ENCODE measurements around the gene SERPINB2.

The SERPINB2 gene, protein sequence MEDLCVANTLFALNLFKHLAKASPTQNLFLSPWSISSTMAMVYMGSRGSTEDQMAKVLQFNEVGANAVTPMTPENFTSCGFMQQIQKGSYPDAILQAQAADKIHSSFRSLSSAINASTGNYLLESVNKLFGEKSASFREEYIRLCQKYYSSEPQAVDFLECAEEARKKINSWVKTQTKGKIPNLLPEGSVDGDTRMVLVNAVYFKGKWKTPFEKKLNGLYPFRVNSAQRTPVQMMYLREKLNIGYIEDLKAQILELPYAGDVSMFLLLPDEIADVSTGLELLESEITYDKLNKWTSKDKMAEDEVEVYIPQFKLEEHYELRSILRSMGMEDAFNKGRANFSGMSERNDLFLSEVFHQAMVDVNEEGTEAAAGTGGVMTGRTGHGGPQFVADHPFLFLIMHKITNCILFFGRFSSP

DNA sequence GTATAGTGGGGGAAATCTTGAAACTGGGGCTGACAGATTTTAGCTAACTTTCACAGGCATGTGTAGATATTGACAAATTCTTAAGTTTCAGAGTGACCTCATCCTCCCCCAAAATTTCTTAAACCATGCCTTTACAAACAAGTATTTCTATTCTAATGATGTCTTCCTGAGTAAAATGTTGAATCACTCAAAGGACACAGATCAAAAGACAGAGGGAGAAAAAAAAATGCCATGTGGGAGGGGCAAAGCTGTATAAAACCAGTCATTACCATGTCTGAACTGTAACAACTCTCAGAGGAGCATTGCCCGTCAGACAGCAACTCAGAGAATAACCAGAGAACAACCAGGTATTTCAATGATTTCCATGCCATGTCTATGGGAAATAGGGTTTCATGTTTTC, at the start of gene SERPINB2:
Gene SERPINB2 (plus strand): TSS at position 282 of the 400 bp plus-strand sequence. CDS start 3,740 bp downstream, outside the sequence.
- FAIRE-seq (no peak), DNase-seq (ENCODE audit: insufficient read length, low spot score) (no peak)

DNA sequence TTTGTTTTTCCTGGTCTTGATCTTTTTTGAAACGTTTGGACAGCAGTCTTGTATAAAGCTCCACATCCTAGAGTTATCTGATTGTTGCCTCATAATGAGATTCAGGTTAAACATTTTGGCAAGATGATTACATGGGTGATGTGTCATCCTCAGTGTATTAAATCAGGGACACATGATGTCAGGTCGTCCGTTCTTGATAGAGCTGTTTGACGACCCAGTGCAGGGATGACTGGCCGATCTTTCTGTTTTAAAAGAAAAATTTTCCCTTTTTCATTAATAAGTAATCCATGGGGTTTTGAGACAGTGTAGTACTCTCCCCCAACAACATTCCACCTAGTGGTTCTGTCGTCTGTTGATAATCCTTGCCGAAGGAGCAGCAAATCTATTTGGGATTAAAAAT, 44.5 kb upstream of the SERPINB2 start:
- FAIRE-seq = no peak

DNA sequence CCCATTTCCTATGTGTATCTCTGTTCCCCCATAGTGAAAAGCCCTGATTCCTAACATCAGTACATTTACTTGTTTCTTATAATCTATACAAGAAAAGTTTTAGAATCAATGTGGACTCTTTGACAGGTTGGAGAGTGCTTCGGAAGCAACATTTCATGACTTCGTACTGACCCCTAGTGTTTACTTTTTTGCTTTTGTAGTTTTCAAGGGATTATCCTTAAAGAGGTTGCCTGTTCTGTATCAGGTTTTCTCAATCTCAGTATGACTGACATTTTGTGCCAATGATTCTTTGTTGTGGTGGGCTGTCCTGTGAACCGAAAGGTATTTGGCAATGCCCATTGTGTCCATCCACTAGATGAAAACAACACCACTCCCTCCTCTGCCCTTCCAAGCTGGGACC, 43.3 kb upstream of the SERPINB2 start:
- DNase-seq (ENCODE audit: insufficient read length, low spot score) (no peak), FAIRE-seq (no peak)

More for the DNA sequence above, 44.5 kb upstream of the SERPINB2 start:
- no peak for DNase-seq (ENCODE audit: insufficient read length, low spot score)

DNA sequence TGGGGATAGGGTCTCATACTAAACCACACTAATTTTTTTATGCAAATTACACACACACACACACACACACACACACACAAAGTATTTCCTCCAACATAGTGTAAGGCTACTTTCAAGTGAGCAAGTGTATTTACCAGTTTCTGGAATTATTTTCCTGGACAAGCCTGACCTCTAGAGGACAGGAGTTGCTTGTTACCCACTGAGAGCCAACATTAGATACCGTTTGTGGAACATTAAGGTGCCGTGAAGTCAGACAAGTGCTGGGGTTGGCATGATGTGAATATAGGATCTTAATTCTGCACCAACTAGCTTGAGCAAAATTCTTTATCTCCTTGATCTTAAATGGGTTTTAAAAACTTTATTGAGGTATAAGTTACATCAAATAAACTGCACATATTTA, 39.3 kb upstream of the SERPINB2 start:
- FAIRE-seq = no peak
- peak; percentile 15 for DNase-seq (ENCODE audit: insufficient read length, low spot score)

DNA sequence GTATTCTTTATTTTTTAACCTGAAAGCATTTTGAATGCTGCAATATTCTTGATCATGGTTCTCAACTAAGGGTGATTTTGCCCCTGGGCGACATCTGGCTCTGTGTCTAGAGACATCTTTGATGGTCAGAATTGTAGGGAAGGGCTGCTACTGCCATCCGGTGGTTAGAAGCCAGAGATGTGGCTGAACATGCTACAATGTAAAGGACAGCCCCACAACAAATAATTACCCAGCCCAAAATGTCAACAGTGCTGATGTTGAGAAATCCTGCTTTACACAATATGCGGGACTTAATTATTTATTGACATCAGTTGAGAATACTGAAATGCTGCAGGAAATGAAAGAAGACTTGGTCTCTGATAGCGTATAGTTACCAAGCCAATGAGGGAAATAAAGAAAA, 37.5 kb upstream of the SERPINB2 start:
- FAIRE-seq (no peak), DNase-seq (ENCODE audit: insufficient read length, low spot score) (peak; percentile 17)

DNA sequence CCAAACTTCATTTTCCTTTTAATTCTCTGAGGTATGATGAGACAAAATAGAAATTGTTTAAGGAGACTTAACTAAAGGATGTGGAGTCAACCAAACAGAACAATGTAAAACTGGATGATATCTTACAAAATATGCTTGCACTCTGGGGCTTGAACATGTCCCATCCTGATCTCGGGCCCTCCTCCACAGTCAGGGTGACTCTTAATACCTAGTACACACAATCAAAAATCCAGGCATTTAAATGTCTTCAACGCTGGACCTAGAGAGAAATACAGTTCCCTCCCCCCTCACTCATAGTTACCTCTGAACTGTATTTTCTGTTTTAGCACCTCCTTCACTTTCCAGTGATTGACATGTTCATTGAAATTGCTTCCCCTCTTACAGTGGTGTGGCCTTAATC, 36.9 kb upstream of the SERPINB2 start:
- FAIRE-seq (no peak), DNase-seq (ENCODE audit: insufficient read length, low spot score) (no peak)

DNA sequence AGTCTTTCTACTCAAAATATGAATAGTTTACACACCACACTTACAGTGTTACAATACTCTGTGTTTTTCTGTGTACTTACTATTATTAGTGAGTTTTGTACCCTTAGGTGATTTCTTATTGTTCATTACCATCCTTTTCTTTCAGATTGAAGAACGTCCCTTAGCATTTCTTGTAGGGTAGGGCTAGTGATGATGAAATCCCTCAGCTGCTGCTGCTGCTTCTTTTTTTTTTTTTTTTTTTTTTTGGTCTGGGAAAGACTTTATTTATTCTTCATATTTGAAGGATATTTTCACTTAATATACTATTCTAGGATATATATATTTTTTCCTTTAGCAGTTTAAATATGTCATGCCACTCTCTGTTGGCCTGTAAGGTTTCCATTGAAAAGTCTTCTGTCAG, 29.0 kb upstream of the SERPINB2 start:
- DNase-seq (ENCODE audit: insufficient read length, low spot score) (no peak), FAIRE-seq (no peak)

DNA sequence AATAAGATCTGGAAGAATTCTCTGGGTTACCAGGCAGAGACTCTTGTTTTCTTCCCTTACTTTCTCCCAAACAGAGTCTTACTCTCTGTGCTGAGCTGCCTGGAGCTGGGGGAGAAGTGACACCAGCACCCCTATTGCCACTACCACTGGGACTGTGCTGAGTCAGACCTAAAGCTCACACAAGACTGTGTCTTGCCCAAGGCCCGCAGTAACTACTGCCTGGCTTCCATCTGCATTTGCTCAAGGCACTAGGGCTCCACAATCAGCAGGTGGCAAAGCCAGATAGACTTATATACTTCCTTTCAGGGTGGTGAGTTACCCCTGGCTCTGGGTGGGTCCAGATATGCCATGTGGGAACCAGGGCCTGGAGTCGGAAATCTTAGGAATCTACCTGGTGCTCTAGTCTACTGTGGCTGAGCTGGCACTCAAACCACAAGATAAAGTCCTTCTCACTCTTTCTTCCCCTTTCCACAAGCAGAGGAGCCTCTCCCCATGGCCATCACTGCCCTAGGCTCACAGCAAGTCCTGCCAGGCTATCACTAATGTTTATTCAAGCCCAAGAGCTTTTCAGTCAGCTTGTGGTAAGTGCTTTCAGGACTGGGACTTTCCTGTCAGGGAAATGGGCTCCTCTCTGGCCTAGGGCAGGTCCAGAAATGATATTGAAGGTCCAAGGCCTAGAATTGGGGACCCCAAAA, 27.6 kb upstream of the SERPINB2 start:
- DNase-seq (ENCODE audit: insufficient read length, low spot score) = no peak
- no peak for FAIRE-seq

DNA sequence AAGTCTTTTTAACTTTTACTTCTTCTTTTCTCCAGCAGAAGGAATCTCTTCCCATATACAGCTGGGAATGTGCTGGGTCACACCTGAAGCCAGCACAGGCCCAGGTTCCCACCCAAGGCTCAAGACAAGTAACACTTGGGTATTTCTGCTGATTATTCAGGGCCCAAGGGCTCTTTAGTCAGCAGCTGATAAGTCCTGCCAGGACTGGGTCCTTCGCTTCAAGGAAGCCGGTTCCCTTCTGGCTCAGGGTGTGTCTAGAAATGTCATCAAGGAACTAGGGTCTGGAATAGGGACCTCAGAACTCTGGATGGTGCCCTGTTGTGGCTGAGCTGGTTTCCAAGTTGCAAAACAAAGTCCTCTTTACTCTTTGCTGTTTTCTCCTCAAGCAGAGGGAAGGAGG, 27.0 kb upstream of the SERPINB2 start:
- DNase-seq (ENCODE audit: insufficient read length, low spot score) (no peak), FAIRE-seq (no peak)

DNA sequence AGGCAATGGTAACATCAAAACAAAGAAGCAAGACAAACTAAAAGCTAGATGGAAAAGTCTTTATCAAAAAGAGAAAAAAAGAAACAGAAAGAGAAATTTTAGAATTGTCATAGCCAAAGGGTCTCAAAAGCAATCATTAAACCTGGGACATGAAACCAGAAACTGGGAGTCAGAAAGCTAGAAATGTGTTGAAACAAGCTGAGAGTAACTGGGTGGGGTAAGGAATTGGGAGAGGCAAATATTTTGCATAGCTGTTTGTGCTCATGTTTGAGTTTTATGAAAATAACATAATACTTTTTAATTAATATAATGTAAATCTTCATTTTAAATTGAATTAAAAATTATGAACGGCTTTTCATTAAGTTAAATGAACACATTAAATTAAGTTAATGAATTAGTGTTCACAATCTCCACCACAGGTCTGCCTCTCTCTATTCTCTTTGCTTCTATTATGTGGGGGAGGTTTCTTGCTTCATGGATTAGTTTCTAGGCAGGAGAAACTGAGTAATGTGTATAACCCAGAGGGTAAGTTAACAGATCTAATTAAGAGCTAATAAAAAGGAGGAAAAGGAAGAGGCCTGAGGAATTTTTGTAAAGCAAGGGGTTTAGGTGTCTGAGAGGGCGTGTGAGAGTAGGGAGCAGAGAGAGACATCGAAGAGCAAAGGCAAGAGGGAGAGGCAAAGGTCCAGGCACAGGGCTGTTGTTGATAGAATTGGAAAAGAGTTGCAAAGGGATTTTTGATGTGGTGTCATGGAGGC, 20.0 kb upstream of the SERPINB2 start:
- DNase-seq (ENCODE audit: insufficient read length, low spot score) (no peak), FAIRE-seq (no peak)

DNA sequence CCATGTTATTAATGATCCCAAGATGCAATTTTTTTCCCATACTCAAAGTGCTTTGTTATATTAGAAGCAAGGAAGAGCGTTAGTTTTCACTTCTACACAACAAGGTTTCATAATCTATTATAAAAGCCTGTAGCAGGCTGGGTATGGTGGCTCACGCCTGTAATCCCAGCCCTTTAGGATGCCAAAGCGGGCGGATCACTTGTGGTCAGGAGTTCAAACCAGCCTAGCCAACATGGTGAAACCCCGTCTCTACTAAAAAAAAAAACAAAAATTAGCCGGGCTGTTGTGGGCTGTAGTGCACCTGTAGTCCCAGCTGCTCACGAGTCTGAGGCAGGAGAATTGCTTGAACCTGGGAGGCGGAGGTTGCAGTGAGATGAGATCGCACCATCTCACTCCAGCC, 19.0 kb upstream of the SERPINB2 start:
- DNase-seq (ENCODE audit: insufficient read length, low spot score) (no peak), FAIRE-seq (no peak)

DNA sequence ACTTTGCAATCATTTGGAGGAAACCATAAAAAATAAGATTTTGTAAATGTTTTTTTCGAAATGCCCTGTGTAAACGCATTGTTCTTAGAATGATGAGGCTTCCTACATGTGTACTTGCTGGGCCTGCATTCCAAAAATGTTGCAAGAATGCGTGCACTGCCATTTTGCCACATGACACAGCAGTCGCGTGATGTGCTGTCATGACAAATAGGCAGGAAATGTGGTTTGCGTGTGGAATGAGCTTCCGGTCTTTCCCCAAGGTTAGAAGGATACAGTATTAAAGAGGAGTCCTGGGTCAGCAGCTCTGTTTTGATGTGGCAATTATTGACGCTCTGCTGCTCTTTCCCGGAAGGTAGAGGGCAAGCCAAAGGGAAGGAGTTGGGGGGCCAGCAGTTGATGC, 18.1 kb upstream of the SERPINB2 start:
- FAIRE-seq = peak; percentile 58
- peak; percentile 32 for DNase-seq (ENCODE audit: insufficient read length, low spot score)

DNA sequence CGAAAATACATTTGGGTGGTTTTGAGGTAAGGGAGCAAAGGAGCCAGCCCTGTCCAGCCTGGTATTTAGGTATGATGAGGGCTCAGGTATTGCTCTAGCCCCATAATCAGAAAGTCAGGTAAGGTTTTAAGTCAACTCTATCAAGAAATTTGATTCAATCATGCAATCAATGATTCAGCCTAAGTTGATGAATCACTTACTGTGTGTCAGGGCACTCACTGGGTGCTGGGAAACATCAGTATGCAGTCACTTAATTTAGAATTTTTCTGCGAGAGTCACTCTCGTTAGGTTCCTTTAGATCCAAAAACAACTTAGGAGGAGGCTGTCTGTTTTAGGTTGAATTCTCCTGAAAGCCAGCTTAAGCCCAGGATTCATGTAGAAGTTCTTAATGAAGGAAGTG, 17.7 kb upstream of the SERPINB2 start:
- FAIRE-seq (no peak), DNase-seq (ENCODE audit: insufficient read length, low spot score) (peak; percentile 13)

DNA sequence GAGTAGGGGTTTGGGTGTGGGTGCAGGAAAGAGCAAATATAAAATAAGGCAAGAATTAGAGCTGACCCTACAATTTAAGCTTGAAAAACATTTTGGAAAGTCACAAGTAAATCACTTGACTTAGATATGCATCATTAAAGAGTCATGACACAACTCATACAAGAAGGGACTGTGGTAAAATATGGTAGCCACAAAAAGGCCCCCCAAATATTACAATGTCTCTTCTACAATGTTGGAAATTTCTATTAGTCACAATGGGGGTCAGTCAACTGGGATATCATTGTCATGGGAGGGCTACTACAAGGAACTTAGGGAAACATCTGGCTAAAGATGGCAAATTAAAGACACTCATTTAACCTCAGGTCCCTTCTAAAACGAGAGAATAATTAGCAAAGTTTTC, 15.7 kb upstream of the SERPINB2 start:
- DNase-seq (ENCODE audit: insufficient read length, low spot score) (no peak), FAIRE-seq (no peak)

DNA sequence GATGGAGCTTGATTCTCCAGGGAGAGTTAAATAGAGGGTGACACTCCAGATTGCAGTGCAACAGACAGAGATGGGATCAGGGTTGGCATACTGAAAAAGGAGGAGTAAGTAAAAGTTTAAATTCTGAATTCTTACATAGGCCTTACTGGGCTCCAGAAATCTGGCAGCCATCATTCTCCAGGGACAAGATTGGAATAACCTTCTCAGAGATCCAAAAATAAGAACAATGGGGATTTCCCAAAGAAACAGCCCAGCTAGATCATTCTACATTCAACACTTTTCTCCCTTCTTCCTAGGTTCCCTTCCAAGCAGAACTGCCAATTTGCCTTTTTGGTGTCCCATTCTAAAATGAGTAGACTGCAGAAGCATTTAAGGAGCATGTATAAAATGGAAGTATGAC, 14.9 kb upstream of the SERPINB2 start:
- FAIRE-seq = no peak
- DNase-seq (ENCODE audit: insufficient read length, low spot score) = no peak

DNA sequence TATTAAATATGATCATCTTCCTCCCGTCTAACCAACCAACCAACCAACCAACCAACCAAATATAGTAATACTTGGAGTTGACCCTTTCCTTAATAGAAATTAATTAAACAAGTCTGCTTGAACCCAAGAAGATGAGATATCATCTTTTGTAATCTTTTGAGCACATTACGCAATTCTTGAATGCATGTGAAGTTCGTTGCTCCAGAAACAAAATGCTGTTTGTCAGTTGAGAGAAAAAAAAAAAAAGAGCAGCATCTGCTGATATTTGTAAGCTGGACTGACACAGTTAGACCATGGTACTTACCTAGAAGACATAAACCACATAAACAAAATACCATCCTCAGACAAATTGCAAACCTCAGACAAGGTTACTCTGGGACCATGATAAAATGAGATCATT, 9.2 kb upstream of the SERPINB2 start:
- DNase-seq (ENCODE audit: insufficient read length, low spot score) = no peak

DNA sequence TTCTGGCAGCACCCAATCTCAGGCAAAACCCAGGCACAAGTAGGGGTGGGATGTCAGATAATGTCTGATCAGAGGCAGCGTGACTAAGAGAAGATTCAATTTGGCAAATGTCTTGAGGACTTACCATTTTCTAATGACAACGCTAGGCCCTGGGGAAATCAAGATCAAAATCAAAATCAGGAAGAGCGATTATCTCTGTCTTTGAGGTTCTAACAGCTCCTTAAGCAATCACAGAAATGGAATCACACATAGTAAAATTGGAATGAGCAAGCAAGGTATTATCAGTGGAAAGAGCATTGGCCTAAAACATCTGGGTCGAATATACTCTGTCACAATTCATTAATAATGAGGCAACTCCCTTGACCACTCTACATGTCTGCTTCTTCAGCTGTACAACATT, 8.6 kb upstream of the SERPINB2 start:
- DNase-seq (ENCODE audit: insufficient read length, low spot score) (no peak), FAIRE-seq (no peak)

More for the DNA sequence above, 9.2 kb upstream of the SERPINB2 start:
- FAIRE-seq = no peak

DNA sequence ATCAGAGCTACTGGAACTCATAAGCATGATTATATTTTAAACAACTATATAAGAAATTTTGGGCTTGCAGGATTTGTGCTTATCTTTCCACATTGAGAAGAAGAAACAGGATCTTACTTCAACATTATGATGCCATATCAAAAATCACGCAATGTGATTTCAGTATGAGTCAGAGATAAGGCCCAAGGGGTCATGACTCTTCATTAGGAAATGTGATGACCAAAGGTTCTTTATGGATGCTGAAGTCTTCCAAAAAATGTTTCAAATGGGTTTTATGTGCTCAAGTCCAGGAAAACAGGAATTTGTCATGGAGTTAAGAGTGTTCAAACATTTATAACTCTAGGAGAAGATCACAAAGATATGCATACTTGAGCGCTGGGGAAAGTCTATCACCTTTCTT, 7.8 kb upstream of the SERPINB2 start:
- no peak for DNase-seq (ENCODE audit: insufficient read length, low spot score)

DNA sequence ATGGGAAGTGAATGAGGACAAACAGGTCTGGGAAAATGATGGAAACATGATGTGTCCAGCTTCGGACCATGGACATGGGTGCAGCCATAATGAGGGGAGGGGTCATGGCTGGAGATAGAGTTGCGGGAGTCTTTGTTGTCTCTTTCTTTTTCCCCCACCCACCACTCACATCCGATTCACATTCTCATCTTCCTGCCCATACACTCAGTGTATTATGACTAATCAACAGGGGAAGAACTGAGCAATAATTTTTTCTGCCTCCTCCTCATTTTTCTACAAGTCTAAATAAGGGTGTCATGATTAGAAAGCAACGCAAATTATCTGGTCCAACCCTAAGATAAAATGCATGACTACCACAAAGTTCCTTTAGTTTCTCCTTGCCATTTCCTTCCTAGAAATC, 5.7 kb upstream of the SERPINB2 start:
- DNase-seq (ENCODE audit: insufficient read length, low spot score) (no peak), FAIRE-seq (no peak)

More for the DNA sequence above, 7.8 kb upstream of the SERPINB2 start:
- FAIRE-seq = no peak

DNA sequence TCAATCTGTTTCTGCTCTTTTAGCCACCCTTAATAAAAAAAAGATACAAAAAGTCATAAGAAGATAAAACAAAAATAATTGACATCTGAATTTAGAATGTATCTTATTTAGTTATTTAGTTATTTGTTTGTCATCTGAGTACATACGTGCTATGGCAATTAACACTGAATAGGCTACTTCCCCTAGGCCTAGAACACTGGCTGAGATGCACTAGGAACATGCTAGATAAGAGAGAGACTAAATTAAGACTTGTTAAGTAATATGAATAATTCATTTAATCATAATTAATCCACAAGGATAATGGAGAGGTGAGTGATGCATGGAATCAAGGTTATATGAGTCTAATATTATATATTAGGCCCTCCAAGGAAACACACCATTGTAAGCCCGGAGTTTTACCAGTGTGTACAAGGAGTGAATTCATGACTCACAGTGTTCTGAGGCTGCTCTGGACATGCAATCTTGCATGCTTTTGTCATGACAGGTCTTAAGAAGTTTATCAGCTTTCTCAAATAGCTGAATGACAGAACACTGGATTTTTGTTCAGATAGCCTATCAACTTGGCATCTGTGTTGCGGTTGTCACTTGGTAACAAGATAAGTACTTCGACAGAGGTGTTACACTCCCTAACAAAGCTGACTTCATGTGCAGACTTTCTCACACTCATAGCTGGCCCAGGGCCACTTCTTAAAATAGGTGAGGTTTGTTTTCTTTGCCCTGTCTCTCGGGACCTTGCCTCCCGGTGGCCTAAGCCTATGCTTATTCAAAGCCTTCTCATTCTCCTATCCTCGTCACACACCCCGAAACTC, 5.0 kb upstream of the SERPINB2 start:
- DNase-seq (ENCODE audit: insufficient read length, low spot score) (peak; percentile 18), FAIRE-seq (no peak)

DNA sequence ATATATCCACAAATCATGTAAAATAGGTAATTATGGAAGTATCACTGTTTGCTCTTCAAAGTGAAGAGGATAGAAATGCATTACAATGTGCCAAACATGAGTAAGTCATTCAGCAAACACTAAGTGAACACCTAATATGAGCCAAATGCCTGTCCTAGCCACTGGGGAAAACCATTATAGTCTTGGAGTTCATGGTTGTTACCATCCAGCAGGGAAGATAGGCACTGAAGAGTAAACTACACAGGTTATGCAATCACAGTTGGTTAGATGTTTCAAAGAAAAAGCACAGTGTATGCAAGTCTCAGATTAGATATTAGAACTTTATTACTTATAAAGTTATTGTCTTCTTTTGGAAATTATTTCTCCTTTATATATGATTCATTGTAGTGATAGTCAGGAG, 3.9 kb upstream of the SERPINB2 start:
- DNase-seq (ENCODE audit: insufficient read length, low spot score) (no peak), FAIRE-seq (no peak)
